Activated CD4-positive, alpha-beta T cell treated with anti-CD3 and anti-CD28 coated beads, Interleukin-2, amount 50 U/mL, for 1 hour (primary cell): ENCODE measurements around the gene POLR2J.
A peak's percentile ranks its signal among the peaks of the same experiment; 100 is the strongest.

Source experiments
- DNase-seq: peaks from one replicate; pipeline ENCODE4 v3.0.0-alpha.2; 2020

The POLR2J gene

DNA sequence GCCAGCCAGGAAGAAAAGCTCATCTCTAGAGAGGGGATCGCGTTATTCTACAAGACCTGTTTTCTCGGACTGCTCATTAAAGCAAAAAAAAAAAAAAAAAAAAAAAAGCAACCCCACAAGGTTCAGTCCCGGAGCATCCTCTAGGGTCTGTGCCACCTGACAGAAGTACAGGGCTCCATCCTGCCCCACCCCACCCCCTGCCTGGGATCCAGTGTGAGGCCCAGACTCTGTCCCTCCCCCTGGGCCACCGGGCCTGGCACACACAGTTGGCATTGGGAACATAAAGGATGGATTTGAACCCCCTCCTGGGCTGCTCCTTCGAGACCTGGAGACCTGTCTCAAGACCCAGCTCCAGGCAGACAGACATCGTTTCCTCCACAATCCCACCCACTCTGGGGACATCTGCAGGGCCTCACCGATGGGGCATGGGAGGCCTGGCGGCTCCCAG lies 44.7 kb downstream of the POLR2J start:
- no peak for DNase-seq

DNA sequence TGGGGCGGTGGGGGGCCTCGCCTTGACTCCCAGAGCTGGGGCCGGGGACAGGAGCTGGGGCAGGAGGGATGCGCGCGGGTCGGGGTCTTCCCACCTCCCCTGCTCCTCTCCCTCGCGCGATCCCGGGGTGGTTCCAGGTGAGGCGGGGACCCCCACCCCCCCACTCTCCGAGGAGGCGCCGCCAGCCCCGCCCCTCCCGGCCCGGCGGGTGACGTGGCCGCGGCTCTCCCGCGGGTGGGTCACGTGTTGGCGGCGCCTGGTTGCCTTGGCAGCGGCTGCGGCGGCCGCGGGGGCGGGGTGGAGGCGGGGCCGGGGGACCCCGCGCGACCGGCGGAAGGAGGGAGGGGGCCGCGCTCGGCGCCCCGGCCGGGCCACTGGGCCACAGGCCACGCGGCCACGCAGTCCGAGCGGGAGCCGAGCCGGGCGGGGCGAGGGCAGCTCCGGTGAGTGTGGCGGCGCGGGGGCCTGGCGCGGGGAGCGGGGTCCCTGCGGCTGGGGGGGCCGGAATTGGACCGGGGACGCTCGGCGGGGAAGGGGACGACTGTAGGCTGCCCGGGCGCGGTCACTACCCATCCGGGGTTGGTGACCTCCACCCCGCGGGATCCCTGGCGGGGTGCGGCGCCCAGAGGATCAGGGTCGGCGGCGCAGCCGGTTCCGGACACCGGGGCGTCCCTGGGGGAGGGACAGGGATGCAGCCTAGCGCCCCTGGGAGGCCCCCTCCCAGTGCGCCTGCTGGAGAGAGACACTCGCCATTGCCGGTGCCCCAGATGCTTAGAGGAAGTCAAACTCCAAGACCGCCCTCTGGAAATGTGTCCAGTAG lies 45.3 kb downstream of the POLR2J start, which contains the start of gene ORAI2:
TSS of gene ORAI2 (plus strand) at position 357 of the 820 bp plus-strand sequence. CDS start 5,382 bp downstream, outside the sequence.
- DNase-seq = peak; percentile 88

DNA sequence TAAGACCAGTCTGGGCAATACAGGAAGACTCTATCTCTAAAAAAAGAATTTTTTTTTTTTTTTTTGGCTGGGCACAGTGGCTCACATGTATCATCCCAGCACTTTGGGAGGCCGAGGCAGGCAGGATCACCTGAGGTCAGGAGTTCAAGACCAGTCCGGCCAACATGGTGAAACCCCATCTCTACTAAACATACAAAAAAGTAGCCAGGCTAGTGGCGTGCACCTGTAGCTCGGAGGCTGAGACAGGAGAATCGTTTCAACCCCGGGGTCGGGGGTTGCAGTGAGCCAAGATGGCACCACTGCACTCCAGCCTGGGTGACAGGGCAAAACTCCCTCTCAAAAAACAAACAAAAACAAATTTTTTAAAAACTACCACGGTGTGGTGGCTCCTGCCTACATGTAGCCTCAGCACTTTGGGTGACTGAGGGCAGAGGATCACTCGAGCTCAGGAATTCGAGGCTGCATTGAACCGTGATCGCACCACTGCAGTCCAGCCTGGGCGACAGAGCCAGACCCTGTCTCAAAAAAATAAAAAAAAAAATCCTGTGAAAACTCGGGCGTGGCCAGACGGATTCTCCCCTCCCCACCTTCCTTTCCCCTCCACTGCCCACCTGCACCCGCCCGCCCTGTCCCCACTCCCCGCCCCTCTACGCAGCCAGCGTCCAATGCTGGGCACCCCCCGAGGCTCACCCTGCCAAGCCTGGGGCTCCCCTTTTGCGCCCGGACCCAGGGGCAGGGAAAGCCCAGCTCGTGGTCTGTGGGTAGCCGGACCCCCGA lies 46.1 kb downstream of the POLR2J start:
- DNase-seq = no peak

DNA sequence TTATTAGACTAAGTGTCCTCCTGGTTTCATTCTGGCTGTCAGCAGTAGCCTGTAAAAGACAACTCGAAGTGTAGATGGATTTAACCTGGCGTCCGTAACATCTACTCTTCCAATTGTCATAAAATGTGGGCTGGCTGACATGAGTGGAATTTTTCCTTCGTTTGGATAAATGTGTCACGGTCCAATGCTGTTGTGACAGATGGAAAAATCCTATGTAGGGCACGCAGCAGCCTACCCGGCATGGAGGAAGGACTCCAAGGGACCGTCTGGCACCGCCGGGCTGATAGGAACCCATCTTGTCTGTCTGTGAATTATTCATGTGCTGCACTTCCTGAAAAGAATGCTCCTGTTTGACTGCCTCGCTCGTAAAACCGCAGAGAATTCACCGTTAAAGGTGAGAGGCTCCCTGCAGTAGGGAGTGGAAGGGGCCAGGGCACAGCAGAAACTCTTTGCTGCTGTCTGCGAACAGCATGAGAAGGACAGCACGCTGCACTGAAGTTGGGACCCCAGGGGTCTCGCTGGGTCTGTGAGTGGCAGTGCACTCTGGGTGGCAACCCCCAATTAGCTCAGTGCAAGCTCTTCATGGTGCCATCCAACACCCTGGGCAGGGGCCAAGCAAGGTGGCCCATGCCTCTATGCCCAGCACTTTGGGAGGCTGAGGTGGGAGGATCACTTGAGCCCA lies 47.0 kb downstream of the POLR2J start:
- DNase-seq = peak; percentile 68

DNA sequence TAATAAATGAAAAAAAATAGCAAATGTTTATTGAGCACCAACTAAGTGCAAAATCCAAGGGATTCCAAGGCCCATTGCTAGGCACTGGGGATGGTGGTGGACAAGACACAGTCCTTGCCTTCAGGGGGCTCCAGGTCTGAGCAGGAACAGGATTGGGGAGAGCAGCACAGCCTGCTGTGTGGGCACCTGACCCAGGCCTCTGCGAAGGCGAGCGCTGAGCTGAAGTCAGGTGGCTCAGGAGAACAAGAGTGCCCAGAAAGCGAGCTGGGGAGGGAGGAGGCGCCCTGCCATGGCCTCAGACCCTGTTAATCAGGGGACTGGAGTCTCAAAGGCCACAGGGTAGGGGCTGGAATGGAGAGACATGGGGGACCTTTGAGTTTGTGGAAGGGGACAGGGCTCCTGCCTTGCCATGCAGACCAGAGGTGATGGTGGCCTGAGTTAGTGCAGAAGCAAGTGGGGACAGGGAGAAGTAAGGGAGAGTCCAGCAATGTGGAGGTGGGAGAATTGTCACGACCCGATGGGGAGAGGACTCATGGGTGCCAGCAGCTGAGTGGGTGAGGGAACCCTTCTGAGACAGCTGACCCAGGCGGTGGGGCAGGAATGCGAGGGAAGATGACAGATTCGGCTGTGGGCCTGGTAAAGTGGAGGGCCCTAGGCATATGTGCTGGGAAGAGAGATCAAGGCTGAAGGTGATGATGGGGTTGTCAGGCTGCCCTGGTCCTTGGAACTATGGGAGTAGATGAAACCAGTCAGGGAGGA lies 49.4 kb downstream of the POLR2J start:
- no peak for DNase-seq

DNA sequence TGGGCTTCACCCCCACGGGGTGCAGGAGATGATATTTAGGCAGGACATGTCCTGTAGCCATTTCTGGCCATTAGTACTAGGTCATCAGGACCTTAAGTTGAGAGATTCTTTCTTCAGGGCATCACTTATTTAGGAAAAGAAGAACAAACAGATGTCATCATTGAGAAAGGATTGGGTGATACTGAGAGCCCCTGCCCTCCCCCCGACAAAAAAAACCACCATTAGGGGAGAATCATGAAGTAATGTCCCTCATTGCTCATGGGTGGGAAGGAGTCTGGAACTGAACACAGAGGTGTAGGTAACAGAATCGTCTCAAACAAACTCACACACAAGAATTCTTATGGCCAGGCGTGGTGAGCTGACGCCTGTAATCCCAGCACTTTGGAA lies 51.7 kb downstream of the POLR2J start:
- DNase-seq = no peak

DNA sequence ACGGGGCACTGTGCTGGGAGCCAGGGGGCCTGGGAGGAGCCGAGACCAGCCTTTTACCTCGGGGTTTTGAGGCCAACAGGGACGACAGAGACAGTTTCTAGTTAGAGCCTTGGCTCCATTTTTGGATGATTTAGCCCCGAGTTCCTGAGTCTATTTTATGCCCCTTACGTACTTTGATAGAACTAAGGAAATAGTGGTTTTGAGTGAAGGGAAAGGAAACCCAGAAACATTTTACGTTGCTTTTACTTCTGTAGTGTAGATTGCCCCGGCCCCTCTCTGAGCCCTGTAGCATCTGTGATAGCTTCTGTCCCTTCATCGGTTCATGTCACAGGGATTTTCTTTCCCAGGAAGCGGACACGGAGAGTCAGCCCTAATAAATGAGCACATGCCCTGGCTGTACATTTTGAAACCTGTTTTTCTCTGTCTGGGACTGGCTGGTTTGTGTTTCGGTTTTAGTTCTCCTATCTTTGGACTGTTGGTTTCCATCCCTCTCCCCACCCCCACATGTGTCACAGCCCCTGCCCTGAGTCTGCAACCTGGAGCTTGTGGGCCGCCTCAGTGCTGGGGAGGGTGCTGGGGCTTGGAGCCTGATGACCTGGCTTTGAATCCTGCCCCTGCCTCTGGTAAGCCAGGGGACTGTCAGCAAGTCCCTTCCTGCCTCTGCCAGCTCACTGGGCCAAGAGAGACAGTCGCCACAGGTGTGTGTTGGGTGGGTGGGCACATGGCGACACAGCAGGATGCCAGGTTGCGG lies 52.3 kb downstream of the POLR2J start:
- DNase-seq = peak; percentile 62

DNA sequence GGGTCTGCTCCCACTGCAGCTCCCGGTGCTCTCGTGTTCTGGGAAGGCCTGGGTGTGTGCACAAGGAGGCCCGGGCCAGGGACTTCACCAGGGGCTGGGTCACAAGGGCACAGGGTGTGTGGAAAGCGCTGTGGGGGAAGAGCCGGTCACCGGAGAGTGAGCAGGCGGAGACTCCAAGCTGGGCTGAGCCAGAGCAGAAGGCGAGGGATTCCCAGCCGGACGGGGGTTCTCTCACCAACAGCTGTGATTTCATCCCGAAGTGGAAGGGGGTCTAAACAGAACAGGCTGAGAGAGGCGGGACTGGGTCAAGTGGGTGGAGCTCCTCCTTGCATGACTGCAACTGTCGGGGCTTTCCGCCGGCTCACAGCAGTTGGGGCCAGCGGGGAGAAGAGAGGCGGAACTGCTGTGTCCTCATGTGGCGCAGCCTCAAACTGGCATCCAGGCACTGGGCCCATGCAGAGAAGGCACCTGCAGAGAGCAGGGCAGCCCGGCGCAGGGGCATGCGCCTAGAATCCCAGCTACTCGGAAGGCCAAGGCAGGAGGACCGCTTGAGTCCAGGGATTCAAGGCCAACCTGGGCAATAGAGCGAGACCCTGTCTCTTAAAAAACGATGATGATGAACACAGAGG lies 53.0 kb downstream of the POLR2J start:
- peak; percentile 82 for DNase-seq

DNA sequence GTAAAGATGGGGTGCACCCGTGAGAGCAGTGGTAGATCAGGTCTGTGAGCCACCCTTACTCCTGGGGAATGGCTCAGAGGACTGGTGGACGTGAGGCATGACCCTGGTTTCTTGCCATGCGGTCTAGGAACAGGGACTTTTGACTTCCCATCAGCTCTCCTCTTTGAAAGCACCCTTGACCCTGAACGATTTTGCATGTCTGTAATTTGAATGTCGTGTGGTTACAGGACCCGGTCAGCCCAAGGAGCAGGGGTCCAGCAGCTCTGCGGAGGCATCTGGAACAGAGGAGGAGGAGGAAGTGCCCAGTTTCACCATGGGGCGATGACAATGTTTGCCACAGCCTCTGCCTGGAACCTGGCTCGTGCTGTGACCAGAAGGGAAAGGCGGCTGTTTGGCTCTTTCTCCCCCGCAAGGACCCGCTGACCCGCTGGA lies 53.9 kb downstream of the POLR2J start:
- DNase-seq = no peak

DNA sequence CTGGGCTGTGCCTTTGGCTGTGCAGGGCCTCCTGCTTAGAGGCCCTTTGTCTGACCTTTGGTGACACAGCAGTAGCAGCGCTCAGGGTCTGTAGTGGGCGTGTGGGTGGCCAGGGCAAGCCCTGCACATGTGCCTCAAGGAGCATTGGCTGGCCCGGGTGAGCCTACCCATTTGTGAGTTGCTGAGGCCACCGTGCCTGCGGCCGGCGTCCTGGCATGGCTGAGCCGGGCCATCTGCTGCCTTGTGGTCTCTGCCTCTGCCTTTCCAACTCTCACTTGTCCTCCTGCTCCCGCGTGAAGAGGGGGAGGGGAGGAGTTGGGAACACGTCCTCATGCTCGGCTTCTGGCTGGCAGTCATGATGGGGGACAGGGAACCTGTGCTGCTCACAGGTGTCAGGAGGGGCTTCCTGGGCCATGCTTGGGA lies 54.6 kb downstream of the POLR2J start:
- no peak for DNase-seq
